Endothelial cell of umbilical vein (primary cell): Measurements from ENCODE around the gene ATRIP. TPM values are rescaled to one million over a fixed set of nuclear protein-coding genes. Genes with fewer than 3 reads are reported as not detected.

ENCODE experiments used
- BruUV-seq: library from RNA; stranded (reverse); fragments of 400-500 nt; replicated peaks from 2 replicates; lab custom pipeline; 2021; lab: Mats Ljungman, UMichigan
- CTCF ChIA-PET: fragments of 300-600, 350-600 bp; sonication (Branson Sonifier 250); formaldehyde crosslinking; loops from one replicate; lab custom pipeline; 2021; ENCODE audit warnings: antibody characterized with exemption, inconsistent platforms; lab: Charles Lee
- POLR2A ChIA-PET: fragments of 300-600, 350-600 bp; sonication (Branson Sonifier 250); formaldehyde crosslinking; loops from one replicate; lab custom pipeline; 2021; ENCODE audit warnings: antibody characterized with exemption, inconsistent platforms; lab: Charles Lee
- DNase-seq: peaks from one replicate; pipeline ENCODE4 v3.0.0-alpha.2; 2011; ENCODE audit warnings: low read depth, low spot score
- FAIRE-seq: peaks from 2 replicates; lab custom pipeline; 2011; peaks lifted over from hg19 to GRCh38; lab: Jason Lieb, UNC
- H2AFZ ChIP-seq: 2 replicates; pipeline ENCODE4 v1.6.0; 2012; ENCODE audit warnings: low read depth, low read length, control low read depth, inconsistent platforms
- H3K27ac ChIP-seq: 2 replicates; pipeline ENCODE4 v1.5.1; 2011; ENCODE audit warnings: low read depth, mild to moderate bottlenecking, control low read depth, low read length, moderate library complexity; ENCODE audit not compliant: insufficient read depth
- H3K27me3 ChIP-seq, 2 experiments: 2 replicates each; pipeline versions ENCODE4 v1.6.0 to v1.6.1; 2011; ENCODE audit warnings: low read length in 2 of 2, mixed read lengths in 1 of 2; ENCODE audit not compliant: control insufficient read depth in 2 of 2, insufficient read depth in 2 of 2
- H3K36me3 ChIP-seq, 2 experiments: 2 replicates in 1 of 2; 3 replicates in 1 of 2; pipeline ENCODE4 v1.5.1; 2011; ENCODE audit warnings: low read length in 2 of 2, mild to moderate bottlenecking in 1 of 2, moderate library complexity in 1 of 2; ENCODE audit not compliant: control insufficient read depth in 2 of 2, insufficient read depth in 2 of 2; ENCODE audit errors: extremely low read depth in 1 of 2
- H3K4me1 ChIP-seq: 3 replicates; pipeline ENCODE4 v1.5.1; 2011; ENCODE audit warnings: mild to moderate bottlenecking, low read length; ENCODE audit not compliant: control insufficient read depth, insufficient read depth; ENCODE audit errors: extremely low read depth
- H3K4me2 ChIP-seq: 2 replicates; pipeline ENCODE4 v1.6.1; 2011; ENCODE audit warnings: low read length, control low read depth, mixed read lengths; ENCODE audit not compliant: insufficient read depth
- H3K4me3 ChIP-seq, 3 experiments: fragments of 200-600 bp in 1 of 3; sonication (generic), shearing (Covaris generic) in 1 of 3; replicated peaks in 1 of 3; 2 replicates each; pipeline ENCODE4 v1.5.1; 2011 to 2016; ENCODE audit warnings: control low read depth in 3 of 3, low read length in 3 of 3, mild to moderate bottlenecking in 2 of 3, inconsistent platforms in 1 of 3, low read depth in 1 of 3, moderate library complexity in 1 of 3; ENCODE audit not compliant: insufficient read depth in 1 of 3
- H3K79me2 ChIP-seq: 2 replicates; pipeline ENCODE4 v1.6.0; 2012; ENCODE audit warnings: low read length, inconsistent platforms; ENCODE audit not compliant: control insufficient read depth, insufficient read depth
- H3K9ac ChIP-seq: replicated peaks from 2 replicates; pipeline ENCODE3; 2011; ENCODE audit warnings: low read length, control low read depth; ENCODE audit not compliant: insufficient read depth; ENCODE audit errors: extremely low read depth
- H3K9me1 ChIP-seq: replicated peaks from 3 replicates; pipeline ENCODE4 v1.6.0; 2011; ENCODE audit warnings: mild to moderate bottlenecking, low read length; ENCODE audit not compliant: control insufficient read depth, insufficient read depth; ENCODE audit errors: extremely low read depth
- H3K9me3 ChIP-seq: replicated peaks from 2 replicates; pipeline ENCODE4 v1.5.1; 2012; ENCODE audit warnings: low read length, inconsistent platforms; ENCODE audit not compliant: control insufficient read depth, insufficient read depth
- H4K20me1 ChIP-seq: replicated peaks from 2 replicates; pipeline ENCODE3; 2011; ENCODE audit warnings: mild to moderate bottlenecking, low read length; ENCODE audit not compliant: control insufficient read depth, insufficient read depth; ENCODE audit errors: extremely low read depth
- EZH2 ChIP-seq: IDR thresholded peaks from 2 replicates; pipeline ENCODE4 v1.6.1; 2012; ENCODE audit warnings: borderline replicate concordance, low read depth, mild to moderate bottlenecking, moderate library complexity, low read length, inconsistent platforms; ENCODE audit not compliant: severe bottlenecking
- FOS ChIP-seq: IDR thresholded peaks from 2 replicates; pipeline ENCODE4 v1.6.1; 2011; ENCODE audit warnings: mild to moderate bottlenecking, low read length, moderate library complexity, borderline replicate concordance; ENCODE audit not compliant: insufficient read depth
- GATA2 ChIP-seq: IDR thresholded peaks from 2 replicates; pipeline ENCODE4 v1.7.0; 2011; ENCODE audit warnings: low read depth, mild to moderate bottlenecking, moderate library complexity, mixed read lengths, low read length; ENCODE audit not compliant: insufficient read length, insufficient read depth
- JUN ChIP-seq: IDR thresholded peaks from 2 replicates; pipeline ENCODE4 v1.6.1; 2011; ENCODE audit warnings: borderline replicate concordance, low read depth; ENCODE audit not compliant: insufficient read length, insufficient read depth
- MYC ChIP-seq: IDR thresholded peaks from one replicate; pipeline ENCODE4 v1.6.1; 2011; ENCODE audit warnings: mild to moderate bottlenecking, low read depth, low read length
- POLR2A ChIP-seq: IDR thresholded peaks from 2 replicates; pipeline ENCODE4 v1.6.1; 2012; ENCODE audit warnings: low read depth, mild to moderate bottlenecking, control low read depth, low read length
- POLR2AphosphoS5 ChIP-seq: IDR thresholded peaks from 2 replicates; pipeline ENCODE4 v1.6.1; 2012; ENCODE audit warnings: low read depth, mild to moderate bottlenecking, control low read depth, low read length, moderate library complexity; ENCODE audit not compliant: insufficient read depth
- dilution Hi-C: fragments of 300-500 bp; cut with MboI; formaldehyde crosslinking; loops from one replicate; pipeline ENCODE4 v1.15.0; 2019; ENCODE audit warnings: low sequenced_read_pairs; ENCODE audit not compliant: extremely low pct_ligation_motif_present
- intact Hi-C: fragments of 100-400 bp; cut with micrococcal nuclease; formaldehyde crosslinking; loops from one replicate; pipeline ENCODE4 v1.10.0; 2022
- polyA plus RNA-seq, 4 experiments: library from polyadenylated mRNA; depleted of rRNA in 3 of 4; stranded (reverse) in 3 of 4; unstranded in 1 of 4; fragments of >200 nt; gene quantifications; 2 replicates each; pipeline versions ENCODE4 v1.2.1 to v1.2.3, GENCODE V29; 2011 to 2012; ENCODE audit warnings: missing spikeins in 1 of 4
- total RNA-seq: library from RNA; stranded (reverse); gene quantifications from 2 replicates; pipeline ENCODE4 v1.2.3, GENCODE V29; 2021
- TF ChIP-seq, protein P1 (sequence below): IDR thresholded peaks from 2 replicates; pipeline ENCODE4 v1.6.1; 2011; ENCODE audit not compliant: insufficient read depth, insufficient read length
- TF ChIP-seq, protein P2 (sequence below), 2 donors: IDR thresholded peaks; 1 replicate in 1 of 2; 2 replicates in 1 of 2; pipeline ENCODE4 v1.5.1; 2011; ENCODE audit warnings: low read length in 2 of 2, mild to moderate bottlenecking in 2 of 2, moderate library complexity in 2 of 2, control low read depth in 1 of 2, inconsistent platforms in 1 of 2, low read depth in 1 of 2; ENCODE audit not compliant: insufficient read depth in 1 of 2; ENCODE audit errors: extremely low read depth in 1 of 2

Gene ATRIP
- total and polyA plus RNA-seq, 2 donors (not counting 3 experiments of a cell fraction or from before 2014, with no cell fraction given) = 10.6 to 14.7 TPM

DNA sequence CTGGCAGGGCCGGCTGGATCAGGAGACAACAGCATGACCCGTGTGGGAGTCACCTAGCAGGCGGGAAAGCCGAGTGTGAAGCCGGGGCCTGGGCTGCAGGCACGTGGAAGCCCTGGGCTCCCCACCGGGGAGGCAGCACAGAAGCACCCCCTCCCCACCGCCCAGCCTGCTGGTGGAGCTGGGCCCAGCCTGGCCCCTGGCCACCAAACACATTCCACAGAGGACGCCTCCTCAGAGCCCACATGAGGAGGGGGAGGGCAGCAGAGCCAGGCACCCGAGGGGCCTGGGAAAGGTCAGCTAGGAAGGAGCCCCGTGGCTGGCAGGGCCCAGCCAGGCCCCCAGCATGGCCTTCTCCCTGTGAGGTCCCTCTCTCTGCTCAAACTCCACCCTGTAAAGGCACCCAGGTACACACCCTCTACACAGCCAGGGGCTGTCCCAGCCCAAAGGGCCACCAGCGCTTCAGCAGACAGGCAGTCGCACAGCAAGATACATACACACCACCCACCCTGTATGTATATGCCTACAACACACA is 21.2 kb upstream of the ATRIP start:
- CTCF ChIA-PET = interaction anchor here (1.8 to 2.6 kb wide), 2 partner anchors 11 to 25 kb away, joined by 6 to 25 read pairs; no protein-coding TSS in a partner anchor
- Histone ChIP-seq H3K27me3 (no peaks in the 10 kb centered on the region), H3K4me1 (peaks cover 10% of the 10 kb centered on the region), H3K27ac (no peak overlapping the region), H3K4me2 (no peak overlapping the region), H3K9me3 (no peaks in the 10 kb centered on the region), H3K79me2 (no peaks in the 10 kb centered on the region), H3K4me3 (no peak overlapping the region), H3K36me3 (no peaks in the 10 kb centered on the region), H2AFZ (no peak overlapping the region), H3K9ac (no peak overlapping the region), H4K20me1 (no peaks in the 10 kb centered on the region), H3K9me1 (no peaks in the 10 kb centered on the region)
- no peak for FAIRE-seq
- POLR2A ChIA-PET = no interaction called here
- intact Hi-C loops (no loop called here), dilution Hi-C loops (no loop called here)
- BruUV-seq = no TSS peak
- no peak for TF ChIP-seq GATA2
- no peak for TF ChIP-seq FOS
- TF ChIP-seq EZH2 = no peak
- no peak for TF ChIP-seq POLR2AphosphoS5
- no peak for TF ChIP-seq MYC
- TF ChIP-seq, protein P1, sequence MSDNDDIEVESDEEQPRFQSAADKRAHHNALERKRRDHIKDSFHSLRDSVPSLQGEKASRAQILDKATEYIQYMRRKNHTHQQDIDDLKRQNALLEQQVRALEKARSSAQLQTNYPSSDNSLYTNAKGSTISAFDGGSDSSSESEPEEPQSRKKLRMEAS = no peak
- TF ChIP-seq, protein P2, sequence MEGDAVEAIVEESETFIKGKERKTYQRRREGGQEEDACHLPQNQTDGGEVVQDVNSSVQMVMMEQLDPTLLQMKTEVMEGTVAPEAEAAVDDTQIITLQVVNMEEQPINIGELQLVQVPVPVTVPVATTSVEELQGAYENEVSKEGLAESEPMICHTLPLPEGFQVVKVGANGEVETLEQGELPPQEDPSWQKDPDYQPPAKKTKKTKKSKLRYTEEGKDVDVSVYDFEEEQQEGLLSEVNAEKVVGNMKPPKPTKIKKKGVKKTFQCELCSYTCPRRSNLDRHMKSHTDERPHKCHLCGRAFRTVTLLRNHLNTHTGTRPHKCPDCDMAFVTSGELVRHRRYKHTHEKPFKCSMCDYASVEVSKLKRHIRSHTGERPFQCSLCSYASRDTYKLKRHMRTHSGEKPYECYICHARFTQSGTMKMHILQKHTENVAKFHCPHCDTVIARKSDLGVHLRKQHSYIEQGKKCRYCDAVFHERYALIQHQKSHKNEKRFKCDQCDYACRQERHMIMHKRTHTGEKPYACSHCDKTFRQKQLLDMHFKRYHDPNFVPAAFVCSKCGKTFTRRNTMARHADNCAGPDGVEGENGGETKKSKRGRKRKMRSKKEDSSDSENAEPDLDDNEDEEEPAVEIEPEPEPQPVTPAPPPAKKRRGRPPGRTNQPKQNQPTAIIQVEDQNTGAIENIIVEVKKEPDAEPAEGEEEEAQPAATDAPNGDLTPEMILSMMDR (IDR thresholded peaks at IDR 0.05; ENCODE audit: extremely low read depth in 1 of 2, insufficient read depth in 1 of 2, low read depth in 1 of 2, low read length in 2 of 2) = no peak
- no peak for TF ChIP-seq JUN
- no peak for TF ChIP-seq POLR2A
- no peak for DNase-seq
